Posterior cingulate gyrus (tissue), 11 donors: ENCODE measurements around the gene IFFO2.
"Not testable (repeated sequence)": the region's sequence is repeated elsewhere in the genome, so short reads cannot be mapped to it uniquely, and the experiment has no call there.

Experiments used
- DNase-seq, 10 donors: peaks; one replicate each; pipeline versions ENCODE4 v3.0.0 to v3.0.0-alpha.2; 2020 to 2021; ENCODE audit warnings: mixed read lengths in 3 of 10
- intact Hi-C: fragments of 100-400 bp; cut with DNase I; formaldehyde crosslinking; loops from one replicate; pipeline ENCODE4 v1.15.1; 2023

IFFO2 gene

DNA sequence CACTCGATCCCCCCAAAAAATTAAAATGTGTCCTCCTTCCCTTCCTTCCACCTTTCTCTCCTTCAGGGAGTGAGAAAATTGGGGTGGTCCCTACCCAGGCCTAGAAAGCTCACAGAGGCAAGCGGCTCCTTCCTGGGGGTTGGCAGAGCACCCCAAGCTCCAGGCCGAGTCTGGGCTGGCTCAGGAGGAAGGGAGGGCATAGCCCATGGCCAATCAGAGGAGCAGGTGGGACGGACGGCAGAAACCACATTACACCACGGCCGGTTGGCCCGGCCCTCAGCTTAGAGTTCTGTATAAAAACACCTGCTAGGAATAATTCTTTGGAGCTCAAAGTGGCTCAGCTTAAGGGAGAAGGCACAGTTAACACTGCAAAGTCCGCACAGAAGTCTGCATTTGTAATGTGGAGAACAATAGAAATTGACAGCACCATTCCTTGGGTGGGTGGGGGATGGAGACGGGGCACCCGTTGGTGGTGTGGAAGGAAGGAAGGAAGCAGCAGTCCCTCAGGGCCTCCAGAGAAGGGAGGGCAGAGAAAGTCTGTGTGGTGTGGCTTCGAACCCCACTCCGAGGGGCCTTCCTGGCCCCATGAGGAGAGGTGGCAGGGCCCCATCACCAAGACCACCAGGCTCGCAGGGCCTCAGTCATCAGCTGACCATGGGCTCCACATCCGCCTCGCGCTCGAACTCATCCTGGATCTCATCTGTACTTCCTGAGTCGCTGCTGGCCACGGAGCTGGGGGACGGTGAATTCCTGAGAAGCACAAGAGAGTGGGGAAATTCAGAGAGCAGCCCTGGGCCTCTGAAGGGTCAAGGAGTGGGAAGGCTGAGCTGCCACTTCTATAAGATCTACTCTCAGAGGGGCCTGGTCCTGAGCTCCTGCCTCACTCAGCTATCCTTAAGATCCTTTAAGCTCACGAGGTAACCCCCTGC lies 48.3 kb downstream of the IFFO2 start:
- intact Hi-C loops: loop anchor here (5.0 kb wide), 1 partner anchor 189 kb away; no protein-coding TSS in a partner anchor

DNA sequence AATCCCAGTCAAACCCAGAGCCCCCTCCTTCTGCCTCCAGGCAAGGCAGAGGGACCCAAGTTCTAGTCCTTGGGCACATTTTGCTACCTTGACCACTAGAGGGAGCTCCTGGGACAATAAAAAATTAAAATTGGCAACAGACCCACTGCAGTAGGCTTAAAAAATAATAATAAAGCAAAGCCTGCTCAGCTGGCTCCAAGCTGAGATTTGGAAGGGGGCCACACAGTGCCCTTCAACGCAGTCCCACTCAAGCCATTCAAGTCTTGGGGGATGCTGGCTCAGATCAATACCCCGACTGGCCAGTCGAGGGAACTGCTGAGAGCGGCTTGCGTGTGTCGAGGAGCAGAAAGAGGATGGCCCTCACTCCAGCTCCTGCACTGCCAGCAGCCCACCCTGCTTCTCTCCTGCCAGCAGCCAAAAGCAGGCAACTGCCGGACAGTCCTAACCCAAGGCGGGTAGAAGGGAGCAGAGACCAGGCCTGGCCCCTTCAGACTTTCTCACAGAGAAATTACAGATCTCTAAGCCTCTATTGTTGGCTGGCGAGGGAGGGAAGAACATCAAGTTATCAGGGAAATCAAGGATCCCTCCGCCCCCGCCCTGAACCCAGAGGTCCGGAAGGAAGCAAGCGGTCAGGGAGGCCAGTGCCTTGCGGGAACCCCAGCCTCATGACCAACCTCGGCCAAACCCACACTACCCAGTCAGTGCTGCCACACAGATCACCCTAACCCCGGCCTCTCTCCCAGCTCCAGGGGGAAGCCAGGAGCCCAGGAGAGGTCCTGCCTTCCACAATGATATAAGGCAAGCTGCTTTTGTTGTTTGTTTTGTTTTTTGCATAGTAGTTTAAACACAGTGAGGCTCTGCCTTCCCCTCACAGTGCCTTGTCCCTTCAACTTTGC lies 49.2 kb downstream of the IFFO2 start:
- DNase-seq: peak in 6 of 10 donors; percentile 37 to 93 (median 58)
- intact Hi-C loops: loop anchor here (5.0 kb wide), 1 partner anchor 190 kb away; no protein-coding TSS in a partner anchor

More for the DNA sequence above, 48.3 kb downstream of the IFFO2 start:
- no peak for DNase-seq

DNA sequence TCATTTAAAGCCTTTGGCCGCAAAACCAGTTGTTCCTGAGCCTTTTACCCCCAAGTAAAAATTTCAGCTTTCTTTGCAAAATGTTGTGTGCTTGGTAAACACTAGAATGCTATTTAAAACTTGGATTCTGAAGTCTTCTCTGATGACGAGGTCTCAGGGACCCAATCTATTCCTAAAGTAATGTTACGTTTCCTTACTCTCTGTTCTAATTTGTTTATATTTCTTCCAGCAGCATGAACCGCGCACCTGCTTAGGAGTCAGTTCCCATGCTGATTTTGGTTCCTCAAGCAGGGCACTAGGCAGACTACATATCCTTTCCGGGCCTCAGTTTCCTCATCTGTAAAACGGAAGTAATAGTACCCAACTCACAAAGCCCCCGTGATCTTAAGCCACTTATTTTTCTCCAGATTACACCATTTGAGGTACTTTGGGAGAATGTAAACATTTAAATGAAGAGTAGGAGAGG lies 53.2 kb downstream of the IFFO2 start:
- intact Hi-C loops: no loop called here

GRCh38 chr1:18902523-18903290 lies 53.8 kb downstream of the IFFO2 start, which contains the start of gene ALDH4A1:
TSS of gene ALDH4A1 (minus strand) at chr1:18902555. CDS start at chr1:18902523, 32 bp downstream.
- peak; percentile 95 to 100 (median 98) for DNase-seq
- intact Hi-C loops: no loop called here

More for the DNA sequence above, 53.2 kb downstream of the IFFO2 start:
- DNase-seq: no peak

DNA sequence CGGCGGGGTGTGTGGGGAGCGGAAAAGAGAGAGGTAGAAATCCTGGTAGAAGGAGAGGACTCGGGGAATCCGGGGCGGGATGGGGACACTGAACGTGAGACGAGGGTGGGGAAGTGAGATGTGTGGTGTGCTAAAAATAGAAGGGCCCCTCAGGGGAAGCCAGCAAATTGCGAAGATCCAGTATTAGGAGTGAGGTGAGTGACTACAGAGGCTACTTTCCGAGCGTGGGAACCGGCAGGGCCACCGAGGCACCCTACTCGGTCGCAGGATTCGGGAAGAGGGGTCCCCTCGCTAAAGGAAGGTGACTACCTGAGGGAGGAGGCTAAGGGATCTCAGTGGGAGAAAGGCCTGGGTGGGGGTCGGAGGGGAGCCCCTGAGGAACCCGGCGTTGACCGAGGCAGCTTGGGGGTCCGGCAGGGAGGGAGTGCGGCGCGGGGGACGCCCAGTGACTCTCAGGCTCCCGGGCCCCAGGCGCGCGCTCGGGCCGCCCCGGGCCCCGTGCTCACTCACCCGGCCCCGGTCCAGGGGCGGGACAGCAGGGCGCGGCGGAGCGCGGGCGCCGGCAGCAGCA lies 54.4 kb downstream of the IFFO2 start:
- DNase-seq: no peak
- intact Hi-C loops: no loop called here

DNA sequence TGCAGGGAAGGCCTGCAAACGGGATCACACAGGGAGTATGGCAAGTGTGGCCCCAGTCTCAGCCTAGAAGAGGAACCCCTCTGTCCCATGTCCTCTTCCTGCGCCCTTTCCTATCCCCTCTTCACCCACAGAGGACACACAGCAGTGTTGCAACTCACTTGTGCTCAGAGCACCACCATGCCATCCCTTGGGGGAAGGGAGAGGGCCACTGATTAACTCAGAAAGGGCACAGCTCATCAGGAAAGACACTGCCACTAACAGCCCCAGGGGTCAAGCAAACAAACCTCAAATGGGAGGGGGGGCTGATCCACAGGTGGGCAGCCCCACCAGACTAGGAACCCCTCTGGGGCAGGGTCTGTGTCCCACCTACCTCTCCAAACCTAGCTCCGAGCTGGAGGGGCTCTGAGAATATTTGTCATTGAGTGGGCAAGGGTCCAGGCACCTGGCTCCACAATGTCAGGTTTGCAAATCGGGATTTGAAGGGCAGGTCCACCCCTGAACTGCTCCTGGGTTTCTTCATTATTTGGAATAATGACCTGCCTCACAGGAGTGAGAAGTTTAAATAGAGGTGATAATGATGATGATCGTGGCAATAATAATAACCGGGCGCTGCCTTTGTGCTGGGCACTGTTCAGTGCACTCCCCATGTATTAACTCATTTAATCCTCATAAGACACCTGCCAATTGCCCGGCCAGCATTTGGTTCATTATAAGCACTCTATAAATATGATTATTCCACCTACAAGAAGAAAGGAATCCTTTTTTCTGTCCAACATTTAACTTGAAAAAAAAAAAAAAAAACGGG lies 55.1 kb downstream of the IFFO2 start:
- DNase-seq: no peak
- intact Hi-C loops: no loop called here

DNA sequence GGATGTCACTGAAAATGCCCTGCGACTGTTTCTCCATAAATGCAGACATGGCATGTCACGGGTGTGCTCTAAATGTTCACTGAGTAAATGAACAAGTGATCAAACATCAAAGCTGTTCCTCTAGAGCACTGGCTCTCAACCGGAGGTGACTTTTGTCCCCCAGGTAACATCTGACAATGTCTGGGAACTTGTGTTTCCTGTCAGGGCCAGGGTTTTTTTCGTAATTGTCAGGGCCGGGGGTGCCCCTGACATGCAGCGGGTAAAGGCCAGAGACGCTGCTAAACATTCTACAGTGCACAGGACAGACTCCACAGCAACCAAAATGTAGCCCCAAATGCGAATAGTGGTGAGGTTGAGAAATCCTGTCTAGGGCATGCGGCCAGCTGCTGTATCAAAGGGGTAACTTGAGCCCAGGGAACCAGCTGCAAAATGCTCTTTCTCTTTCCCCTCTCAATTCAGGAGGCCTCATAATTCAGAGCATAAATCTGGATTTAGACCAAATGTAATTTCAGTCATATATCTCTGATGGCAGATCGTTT lies 56.1 kb downstream of the IFFO2 start:
- intact Hi-C loops: no loop called here

DNA sequence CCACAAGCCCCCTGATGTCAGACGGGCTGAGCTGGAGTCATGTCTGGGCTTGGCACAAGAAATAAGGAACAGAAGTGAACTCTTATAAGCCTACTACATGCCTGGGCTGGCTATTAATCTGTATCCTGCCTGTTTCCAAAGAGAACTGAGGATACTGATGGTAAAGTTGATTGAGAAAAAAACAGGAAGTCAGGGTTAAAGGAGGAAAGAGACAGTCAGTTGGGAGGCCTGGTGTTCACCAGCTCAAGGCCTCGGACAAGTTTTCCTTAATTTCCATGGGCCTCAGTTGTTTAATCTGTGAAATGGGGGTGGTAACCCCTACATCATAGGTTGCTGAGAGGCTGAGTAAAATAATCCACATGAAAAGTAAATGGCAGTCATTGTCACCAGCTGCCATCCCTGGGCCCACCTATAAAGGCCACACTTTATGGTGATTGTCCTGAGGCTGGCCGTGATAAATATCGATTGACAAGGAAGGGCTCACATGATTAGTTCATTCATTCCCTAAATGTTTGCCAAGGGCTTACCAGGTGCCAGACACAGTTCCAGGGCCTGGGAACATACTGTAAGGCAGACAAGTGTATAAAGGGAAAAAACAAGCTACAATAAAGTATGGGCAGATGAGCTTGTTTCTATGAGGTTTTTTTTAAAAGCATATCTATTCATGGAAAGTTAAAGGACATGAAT lies 57.0 kb downstream of the IFFO2 start:
- DNase-seq: no peak
- intact Hi-C loops: no loop called here

More for the DNA sequence above, 56.1 kb downstream of the IFFO2 start:
- no peak for DNase-seq

DNA sequence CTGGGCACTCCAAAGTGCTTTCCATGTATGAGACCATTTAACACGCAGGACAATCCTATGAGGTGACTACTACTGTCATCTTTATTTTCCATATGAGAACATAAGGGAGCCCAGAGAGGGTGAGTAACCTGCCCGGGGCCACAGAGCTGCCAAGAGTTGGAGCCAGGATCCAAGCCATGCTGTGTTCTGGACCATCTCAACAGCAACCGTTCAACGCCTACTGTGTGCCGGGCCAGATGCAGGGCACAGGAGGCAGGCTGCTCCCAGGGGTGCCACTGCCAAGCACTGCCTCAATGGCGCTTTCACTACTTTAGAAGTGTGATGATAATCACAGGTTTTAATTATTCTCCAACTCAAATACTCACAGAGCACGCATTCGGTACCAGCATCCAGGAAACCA lies 57.9 kb downstream of the IFFO2 start:
- intact Hi-C loops: no loop called here
- DNase-seq: no peak

- intact Hi-C loops: no loop called here
- no peak for DNase-seq
Observed at GRCh38 chr1:18895317-18895716, 61.2 kb downstream of the IFFO2 start.

DNA sequence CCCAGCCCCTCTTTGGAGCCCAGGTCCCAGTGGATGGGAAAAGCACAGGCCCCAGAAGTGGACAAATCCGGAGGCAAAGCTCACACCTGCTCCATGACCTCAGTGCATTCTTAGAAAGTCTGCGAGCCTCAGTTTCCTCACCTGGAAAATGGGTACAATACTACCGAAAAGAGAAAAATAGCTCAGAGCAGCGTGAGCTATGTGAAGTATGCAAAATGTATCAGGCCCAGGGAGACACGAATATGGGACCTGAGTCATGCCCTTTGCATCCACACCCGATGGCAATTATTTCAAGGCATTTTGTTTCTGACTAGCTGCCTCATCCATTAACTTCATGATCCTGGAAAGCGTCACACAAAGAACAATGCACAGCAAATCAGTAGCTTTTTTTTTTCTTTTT lies 63.4 kb downstream of the IFFO2 start:
- no peak for DNase-seq
- intact Hi-C loops: no loop called here

DNA sequence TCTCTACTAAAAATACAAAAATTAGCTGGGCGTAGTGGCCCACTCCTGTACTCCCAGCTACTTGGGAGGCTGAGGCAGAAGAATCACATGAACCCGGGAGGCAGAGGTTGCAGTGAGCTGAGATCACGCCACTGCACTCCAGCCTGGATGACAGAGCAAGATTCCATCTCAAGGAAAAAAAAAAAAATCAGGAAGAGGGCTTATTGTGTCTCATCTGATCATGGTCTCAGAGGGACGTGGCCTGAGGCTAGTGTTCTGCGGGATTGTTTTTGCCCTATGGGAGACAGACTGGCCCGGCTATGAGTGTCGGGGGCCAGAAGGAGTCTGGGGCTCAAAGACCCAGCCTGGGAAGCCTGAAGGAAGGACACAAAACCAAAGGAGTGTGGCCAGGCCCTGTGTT lies 64.6 kb downstream of the IFFO2 start:
- intact Hi-C loops, DNase-seq: not testable (repeated sequence)

- intact Hi-C loops: no loop called here
- DNase-seq: no peak
Observed at GRCh38 chr1:18891426-18891780, 65.1 kb downstream of the IFFO2 start.

DNA sequence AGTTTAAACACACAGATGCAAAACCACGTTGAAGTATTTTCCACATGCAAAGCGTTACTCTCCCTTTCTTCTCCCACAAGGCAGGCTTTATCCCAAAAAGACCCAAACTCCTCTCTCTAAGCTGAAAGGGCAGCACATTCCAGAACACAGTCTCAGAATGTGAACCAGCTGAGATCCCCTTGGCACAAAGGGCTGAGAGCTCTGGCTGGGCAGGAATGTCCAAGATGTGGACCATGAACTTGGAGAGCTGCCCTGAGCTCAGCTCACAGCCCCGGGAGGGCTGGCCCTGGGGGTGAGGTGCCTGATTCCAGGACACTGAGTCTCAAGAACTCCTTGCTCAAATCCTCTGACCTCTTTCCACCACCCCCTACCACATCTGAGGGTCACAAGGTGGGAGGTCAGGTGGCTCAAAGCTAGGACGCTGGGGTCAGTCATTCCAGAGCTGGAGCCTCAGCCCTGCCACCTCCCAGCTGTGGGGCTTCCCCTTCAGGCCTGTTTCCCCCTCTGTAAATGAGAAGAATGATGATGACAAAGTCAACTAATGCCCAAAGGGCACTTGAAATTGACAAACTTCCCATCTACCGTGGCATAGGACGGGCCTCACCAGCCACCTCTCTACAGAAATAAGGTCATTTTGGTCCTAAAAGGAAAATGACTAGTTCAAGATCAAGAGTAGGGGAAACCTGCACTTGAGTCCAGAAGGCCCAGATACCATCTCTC lies 65.6 kb downstream of the IFFO2 start:
- intact Hi-C loops: no loop called here
- DNase-seq: peak in 3 of 10 donors; percentile 22 to 86 (median 43)

GRCh38 chr1:18886003-18886335 lies 70.5 kb downstream of the IFFO2 start:
- DNase-seq: no peak
- intact Hi-C loops: no loop called here

DNA sequence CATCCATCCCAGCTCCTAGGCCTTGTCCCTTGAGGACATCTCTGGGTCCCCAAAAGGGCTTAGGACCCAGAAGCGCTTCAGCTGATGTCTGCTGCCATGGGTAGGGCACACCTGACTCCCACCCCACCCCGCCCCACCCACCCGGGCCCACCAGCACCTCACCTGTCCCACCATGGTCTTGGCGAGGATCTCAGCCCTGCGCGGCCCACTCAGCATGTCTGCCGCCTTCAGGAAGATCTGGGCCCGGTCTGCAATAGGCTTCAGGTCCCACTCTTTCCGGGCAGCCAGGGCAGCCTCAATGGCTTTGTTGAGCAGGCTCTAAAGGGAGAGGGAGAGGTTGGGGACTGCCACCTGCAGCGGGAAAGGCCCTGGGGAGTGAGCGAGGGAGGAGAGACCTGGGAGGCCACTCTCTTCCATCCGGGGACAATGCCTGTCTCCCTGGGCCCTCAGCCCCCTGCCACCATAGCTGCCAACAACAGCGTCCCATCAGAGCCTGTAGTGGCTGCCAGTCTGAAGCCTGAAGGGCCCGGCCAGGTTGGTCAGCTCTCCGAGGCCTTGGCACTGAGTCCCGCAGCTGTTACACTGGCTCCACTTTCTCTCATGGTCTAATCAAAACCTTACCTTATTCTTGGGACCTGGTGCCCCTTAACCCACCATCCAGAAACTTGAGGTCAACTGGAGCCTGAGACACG lies 71.0 kb downstream of the IFFO2 start:
- intact Hi-C loops: loop anchor here (2.0 kb wide), 1 partner anchor 27 kb away; no protein-coding TSS in a partner anchor
- peak in 2 of 10 donors; percentile 55 to 83 for DNase-seq

DNA sequence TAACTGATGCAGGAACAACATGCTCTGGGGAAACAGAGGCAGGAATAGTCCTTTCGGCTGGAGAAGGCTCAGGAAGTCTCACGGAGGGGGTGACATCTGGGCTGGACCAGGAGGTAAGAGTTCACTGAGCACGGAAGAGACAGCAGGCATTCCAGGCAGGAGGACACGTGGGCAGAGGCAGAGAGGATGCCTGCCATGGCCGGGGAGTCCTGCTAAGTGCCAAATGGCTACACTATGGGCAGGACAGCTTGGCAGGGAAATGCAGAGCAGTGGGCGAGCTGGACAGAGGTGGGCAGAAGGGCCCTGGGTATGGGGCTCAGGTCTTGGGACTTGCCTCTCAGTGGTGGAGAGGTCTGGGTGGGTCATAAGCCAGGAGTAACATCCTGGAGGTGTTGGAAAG lies 71.7 kb downstream of the IFFO2 start:
- peak in 1 of 10 donors; percentile 79 for DNase-seq
- intact Hi-C loops: loop anchor here (2.0 kb wide), 1 partner anchor 28 kb away; no protein-coding TSS in a partner anchor
